ENCODE results near the gene FLVCR2.

- TF ChIP-seq CTCF (IDR thresholded peaks at IDR 0.05) (no peak), EZH2 (IDR thresholded peaks at IDR 0.05; ENCODE audit: borderline replicate concordance, insufficient read depth, low read depth, low read length, poor library complexity, severe bottlenecking) (no peak)
Measured at GRCh38 chr14:75650253-75651058, 72.0 kb downstream of the FLVCR2 start.
